ENCODE measurements around the gene NUP153. TPM values are rescaled to one million over a fixed set of nuclear protein-coding genes. Genes with fewer than 3 reads are reported as not detected.

The NUP153 gene
- total RNA-seq, 1 experiment from 2014 or later: 104 TPM

GRCh38 chr6:17638212-17638715 is 68.5 kb downstream of the NUP153 start:
- TF ChIP-seq CTCF (conservative IDR thresholded peaks at IDR 0.05; ENCODE audit: low read depth, low read length): no peak
- TF ChIP-seq EZH2 (IDR thresholded peaks at IDR 0.05; ENCODE audit: borderline replicate concordance, low read depth, low read length, poor library complexity, severe bottlenecking): no peak
- H3K27me3 ChIP-seq (replicated peaks; ENCODE audit: insufficient read depth, low read depth, low read length, poor library complexity): no peaks in the 10 kb centered on the region
- ChIA-PET CTCF (no interaction called here), POLR2A (ENCODE audit: low non-redundant PET) (no interaction called here)
- H3K9me3 ChIP-seq (ENCODE audit: low read depth, low read length, poor library complexity, severe bottlenecking): no peaks in the 10 kb centered on the region
- no peak overlapping the region for H3K4me3 ChIP-seq (ENCODE audit: low read depth, low read length, poor library complexity, severe bottlenecking)
- intact Hi-C loops (cut with micrococcal nuclease; ENCODE audit: unreplicated experiment): no loop called here
- BruUV-seq (replicated peaks): no TSS peak
- DNase-seq (ENCODE audit: low spot score): no peak
- H3K4me1 ChIP-seq (ENCODE audit: insufficient read depth, low read length, poor library complexity, severe bottlenecking): no peaks in the 10 kb centered on the region
- peaks cover 65% of the 10 kb centered on the region for H3K36me3 ChIP-seq (ENCODE audit: insufficient read depth, low read length, poor library complexity, severe bottlenecking)
- peak overlapping the region; percentile 11 for H3K27ac ChIP-seq (ENCODE audit: low read depth, low read length, poor library complexity, severe bottlenecking)

GRCh38 chr6:17635568-17635967 is 71.2 kb downstream of the NUP153 start:
- DNase-seq (ENCODE audit: low spot score): peak; percentile 54
- Histone ChIP-seq H3K4me1 (ENCODE audit: insufficient read depth, low read length, poor library complexity, severe bottlenecking) (no peaks in the 10 kb centered on the region), H3K9me3 (ENCODE audit: low read depth, low read length, poor library complexity, severe bottlenecking) (no peaks in the 10 kb centered on the region), H3K27me3 (replicated peaks; ENCODE audit: insufficient read depth, low read depth, low read length, poor library complexity) (no peaks in the 10 kb centered on the region), H3K36me3 (ENCODE audit: insufficient read depth, low read length, poor library complexity, severe bottlenecking) (peaks cover 76% of the 10 kb centered on the region), H3K27ac (ENCODE audit: low read depth, low read length, poor library complexity, severe bottlenecking) (peak overlapping the region; percentile 29), H3K4me3 (ENCODE audit: low read depth, low read length, poor library complexity, severe bottlenecking) (no peak overlapping the region)
- intact Hi-C loops (cut with micrococcal nuclease; ENCODE audit: unreplicated experiment): no loop called here
- TF ChIP-seq EZH2 (IDR thresholded peaks at IDR 0.05; ENCODE audit: borderline replicate concordance, low read depth, low read length, poor library complexity, severe bottlenecking): no peak
- no peak for TF ChIP-seq CTCF (conservative IDR thresholded peaks at IDR 0.05; ENCODE audit: low read depth, low read length)
- CTCF ChIA-PET: no interaction called here
- POLR2A ChIA-PET (ENCODE audit: low non-redundant PET): no interaction called here
- BruUV-seq (replicated peaks): no TSS peak

GRCh38 chr6:17633465-17634188 is 73.1 kb downstream of the NUP153 start:
- TF ChIP-seq CTCF (conservative IDR thresholded peaks at IDR 0.05; ENCODE audit: low read depth, low read length): no peak
- no peak for TF ChIP-seq EZH2 (IDR thresholded peaks at IDR 0.05; ENCODE audit: borderline replicate concordance, low read depth, low read length, poor library complexity, severe bottlenecking)
- Histone ChIP-seq H3K27ac (ENCODE audit: low read depth, low read length, poor library complexity, severe bottlenecking) (peak overlapping the region; percentile 4), H3K4me1 (ENCODE audit: insufficient read depth, low read length, poor library complexity, severe bottlenecking) (no peaks in the 10 kb centered on the region), H3K9me3 (ENCODE audit: low read depth, low read length, poor library complexity, severe bottlenecking) (no peaks in the 10 kb centered on the region), H3K4me3 (ENCODE audit: low read depth, low read length, poor library complexity, severe bottlenecking) (no peak overlapping the region), H3K27me3 (replicated peaks; ENCODE audit: insufficient read depth, low read depth, low read length, poor library complexity) (no peaks in the 10 kb centered on the region), H3K36me3 (ENCODE audit: insufficient read depth, low read length, poor library complexity, severe bottlenecking) (peaks cover 80% of the 10 kb centered on the region)
- intact Hi-C loops (cut with micrococcal nuclease; ENCODE audit: unreplicated experiment): no loop called here
- no peak for DNase-seq (ENCODE audit: low spot score)
- ChIA-PET POLR2A (ENCODE audit: low non-redundant PET) (no interaction called here), CTCF (no interaction called here)
- BruUV-seq (replicated peaks): no TSS peak

Data from A673 (cell line).